Fibroblast of skin of left biceps (primary cell): ENCODE measurements around the gene GTF2F2.

Experiments
- DNase-seq, 2 experiments: peaks; one replicate each; pipeline ENCODE4 v3.0.0-alpha.2; 2013; ENCODE audit warnings: low read depth in 2 of 2

The GTF2F2 gene

DNA sequence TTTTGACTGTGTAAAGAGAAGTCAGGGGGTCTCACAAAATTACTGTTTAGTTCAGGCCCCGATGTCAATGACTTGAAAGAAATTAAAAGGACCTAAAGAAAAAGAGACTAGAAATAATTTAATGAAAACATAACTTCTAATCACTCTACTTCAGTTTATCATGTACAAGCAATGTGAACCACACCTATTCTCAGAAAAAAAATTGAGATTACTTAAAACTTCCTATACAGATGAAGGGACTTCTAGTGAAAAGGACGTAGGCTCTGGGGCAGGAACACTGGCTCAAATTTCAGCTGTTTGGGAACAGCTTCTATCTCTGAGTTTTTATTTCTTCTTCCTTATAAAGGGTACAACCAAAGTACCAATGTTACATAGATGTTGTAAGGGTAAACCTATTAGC, 182.7 kb downstream of the GTF2F2 start:
- no peak for DNase-seq

DNA sequence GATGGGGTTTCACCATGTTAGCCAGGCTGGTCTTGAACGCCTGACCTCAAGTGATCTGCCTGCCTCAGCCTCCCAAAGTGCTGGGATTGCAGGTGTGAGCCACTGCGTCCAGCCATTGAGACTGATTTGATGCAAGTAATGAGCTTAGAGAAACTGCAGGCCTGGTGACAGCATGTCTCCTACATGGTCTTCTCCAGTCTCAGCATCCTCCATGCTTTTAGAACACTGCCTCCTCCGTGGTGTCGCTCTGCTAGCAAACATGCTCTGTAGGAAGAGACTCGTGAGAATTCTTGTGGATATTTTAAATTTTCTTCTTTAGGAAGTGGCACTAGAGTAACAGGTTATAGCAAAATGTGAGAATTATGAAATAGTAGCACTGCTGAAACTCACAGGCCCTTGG, 183.6 kb downstream of the GTF2F2 start:
- DNase-seq = no peak

DNA sequence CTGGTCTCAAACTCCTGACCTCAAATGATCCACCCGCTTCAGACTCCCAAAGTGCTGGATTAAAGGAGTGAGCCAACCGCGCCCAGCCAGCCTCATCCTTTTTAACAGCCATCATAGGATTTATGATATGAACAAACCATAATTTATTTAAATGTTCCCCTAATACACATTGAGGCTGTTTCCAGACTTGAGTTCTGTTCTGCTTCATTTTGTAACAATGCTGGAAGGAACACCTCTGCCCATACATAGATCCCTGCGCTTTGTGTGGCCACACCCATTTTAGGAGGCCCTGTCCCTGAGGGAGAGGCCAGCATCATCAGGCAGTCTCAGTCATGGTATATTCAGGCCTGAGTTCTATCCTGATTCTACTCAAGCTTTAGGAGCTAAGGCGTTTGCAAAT, 184.8 kb downstream of the GTF2F2 start:
- DNase-seq = no peak

- no peak for DNase-seq
Measured at GRCh38 chr13:45306966-45307365, 186.7 kb downstream of the GTF2F2 start.

DNA sequence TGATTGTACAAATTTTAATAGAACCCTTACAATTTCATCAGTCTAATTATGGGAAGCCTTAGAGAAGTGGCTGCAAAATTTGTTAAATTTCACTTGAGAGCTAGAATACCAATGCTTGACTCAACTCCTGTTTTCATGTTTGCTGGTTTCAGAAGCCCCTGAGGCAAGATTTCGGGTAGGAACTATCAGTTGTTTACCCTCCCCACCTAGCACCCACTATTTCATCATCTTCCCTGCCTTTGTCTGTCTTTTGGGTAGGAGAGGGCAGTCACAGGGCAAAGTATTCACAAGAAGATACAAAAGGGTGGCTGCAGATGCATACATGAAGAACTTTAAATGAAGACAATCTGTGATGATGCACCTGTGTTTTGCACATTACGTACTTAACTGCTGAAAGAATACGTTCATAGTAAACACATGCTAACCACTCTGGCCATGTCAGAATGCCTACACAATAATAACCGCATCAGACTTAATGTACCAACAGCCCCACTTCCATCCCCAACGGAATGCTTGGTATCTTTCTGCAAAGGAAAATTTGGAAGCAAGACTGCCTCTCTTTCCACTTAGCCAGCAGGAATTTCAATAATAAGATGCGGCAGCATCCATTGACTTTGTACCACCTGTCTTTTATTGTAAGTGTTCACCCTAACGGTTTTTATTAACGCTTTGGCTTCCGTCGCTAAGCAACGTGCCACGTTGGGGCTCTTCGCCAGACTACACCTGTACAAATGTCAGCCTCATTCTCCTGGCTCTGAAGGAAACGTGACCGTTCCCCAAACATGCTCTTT, 190.2 kb downstream of the GTF2F2 start:
- no peak for DNase-seq

DNA sequence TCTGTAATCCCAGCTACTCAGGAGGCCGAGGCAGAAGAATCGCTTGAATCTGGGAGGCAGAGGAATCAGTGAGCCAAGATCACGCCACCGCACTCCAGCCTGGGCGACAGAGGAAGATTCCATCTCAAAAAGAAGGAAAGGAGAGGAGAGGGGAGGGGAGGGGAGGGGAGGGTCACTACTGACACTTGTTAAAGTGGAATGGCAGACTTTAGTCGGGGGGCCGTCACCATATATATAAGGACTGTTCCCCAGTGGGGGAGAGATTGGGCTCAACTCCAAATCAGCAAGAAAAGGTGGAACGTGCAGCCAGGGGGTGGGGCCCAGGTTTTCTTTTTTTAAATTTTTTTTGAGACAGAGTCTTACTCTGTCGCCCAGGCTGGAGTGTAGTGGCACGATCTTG, 194.5 kb downstream of the GTF2F2 start:
- DNase-seq = no peak

DNA sequence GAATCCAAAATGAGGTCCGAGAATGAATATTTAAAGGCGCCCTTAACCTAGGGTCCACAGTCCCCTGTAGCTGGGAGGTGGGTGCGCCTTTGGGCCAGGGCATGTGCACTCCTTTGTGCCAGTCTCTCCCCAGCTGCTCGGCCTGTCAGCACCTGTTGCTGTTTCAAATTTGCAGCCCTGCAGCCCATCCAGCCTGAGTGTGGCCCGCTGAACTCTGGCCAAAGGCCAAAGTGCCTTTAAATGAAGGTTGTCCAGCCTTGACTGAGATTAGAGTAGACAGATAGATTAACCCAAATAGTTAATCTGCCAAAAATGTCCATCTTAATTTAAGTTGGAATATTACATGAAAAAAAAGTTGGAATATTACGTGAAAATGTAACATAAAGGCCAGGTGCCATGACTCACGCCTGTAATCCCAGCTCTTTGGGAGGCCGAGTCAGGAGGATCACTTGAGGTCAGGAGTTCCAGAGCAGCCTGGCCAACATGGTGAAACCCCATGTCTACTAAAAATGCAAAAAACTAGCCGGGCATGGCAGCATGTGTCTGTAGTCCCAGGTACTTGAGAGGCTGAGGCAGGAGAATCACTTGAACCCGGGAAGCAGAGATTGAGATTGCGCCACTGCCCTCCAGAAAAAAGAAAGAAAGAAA, 195.3 kb downstream of the GTF2F2 start:
- DNase-seq = no peak

DNA sequence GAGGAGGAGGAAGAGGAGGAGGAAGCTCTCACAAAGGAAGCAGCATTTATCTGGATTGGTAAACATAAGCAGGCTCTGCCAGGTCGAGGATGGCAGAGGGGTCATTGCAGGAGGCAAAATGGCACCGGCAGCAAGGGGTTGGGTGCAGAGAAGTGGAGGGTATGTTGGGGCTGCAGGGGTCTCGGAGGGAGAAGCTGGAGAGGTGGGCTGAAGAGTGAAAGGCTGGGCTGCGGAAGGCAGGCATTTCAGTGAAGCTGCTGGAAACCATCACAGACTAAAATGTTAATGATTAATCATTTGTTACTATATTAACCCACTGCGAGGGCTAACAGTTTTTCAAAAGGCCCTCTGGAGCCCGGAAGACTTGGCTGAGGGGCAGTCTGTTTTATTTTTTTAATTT, 196.0 kb downstream of the GTF2F2 start:
- no peak for DNase-seq

DNA sequence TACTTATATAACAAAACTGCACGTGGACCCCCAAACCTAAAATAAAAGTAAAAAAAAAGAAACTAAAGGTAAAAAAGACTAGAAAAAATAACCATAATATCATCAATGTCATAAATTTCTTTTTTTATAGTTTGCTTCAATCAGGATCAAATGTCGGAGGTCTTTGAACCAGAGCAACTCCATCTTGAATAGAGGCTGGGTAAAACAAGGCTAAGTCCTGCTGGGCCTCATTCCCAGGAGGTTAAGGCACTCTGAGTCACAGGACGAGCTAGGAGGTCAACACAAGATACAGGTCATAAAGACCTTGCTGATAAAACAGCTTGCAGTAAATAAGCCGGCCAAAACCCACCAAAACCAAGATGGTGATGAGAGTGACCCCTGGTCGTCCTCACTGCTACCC, 196.7 kb downstream of the GTF2F2 start:
- DNase-seq = no peak

DNA sequence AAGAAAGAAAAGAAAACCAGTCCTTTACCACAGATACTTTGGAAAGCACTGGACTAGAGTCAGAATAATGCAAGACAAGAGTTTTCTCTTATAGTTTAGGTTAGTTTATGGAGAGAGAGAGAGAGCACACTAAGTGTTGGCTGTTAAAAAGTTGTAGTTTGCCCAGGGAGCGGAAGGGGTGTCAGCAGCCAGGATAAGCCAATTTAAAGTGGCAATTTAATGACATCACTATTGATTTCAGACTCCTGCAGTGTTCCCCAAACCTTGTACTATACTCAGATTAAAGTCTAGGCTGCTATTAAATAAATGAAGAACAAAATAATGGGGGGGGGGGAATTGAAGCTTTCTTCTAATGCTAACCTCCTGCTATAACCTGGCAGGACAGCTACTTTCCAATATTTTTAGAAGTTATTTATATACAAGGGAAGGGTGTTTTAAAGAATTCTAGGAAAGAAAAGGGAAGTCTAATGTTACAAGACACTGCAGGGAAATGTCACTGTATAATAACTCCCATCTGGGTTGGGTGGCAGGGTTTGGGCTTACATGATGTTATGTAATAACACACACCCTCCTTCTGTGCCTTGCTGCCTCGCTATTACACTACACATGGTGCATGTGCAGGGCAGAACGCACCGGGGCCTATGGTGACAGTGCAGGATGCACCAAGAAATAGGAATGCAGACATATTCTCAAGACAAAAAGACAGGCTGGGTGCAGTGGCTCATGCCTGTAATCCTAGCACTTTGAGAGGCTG, 200.7 kb downstream of the GTF2F2 start:
- DNase-seq = no peak

DNA sequence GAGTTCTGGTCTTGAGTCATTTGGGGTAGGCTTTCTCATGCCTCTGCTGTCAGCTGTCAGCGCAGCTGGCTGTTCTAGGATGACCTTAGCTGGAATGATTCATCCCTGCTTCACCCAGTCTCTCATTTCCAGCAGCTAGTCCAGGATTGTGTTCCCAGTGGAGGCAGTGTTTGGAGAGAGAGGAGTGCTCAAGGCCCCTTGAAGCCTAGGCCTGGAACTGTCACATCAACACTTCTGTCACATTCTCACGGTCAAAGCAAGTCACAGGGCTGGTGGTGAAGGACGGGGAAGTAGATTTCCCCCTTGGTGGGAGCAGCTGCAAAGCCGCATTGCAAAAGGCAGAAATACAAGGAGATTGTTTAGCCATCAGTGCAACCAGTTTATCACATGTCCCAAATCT, 205.5 kb downstream of the GTF2F2 start:
- peak in 1 of 2 experiments; percentile 58 for DNase-seq

DNA sequence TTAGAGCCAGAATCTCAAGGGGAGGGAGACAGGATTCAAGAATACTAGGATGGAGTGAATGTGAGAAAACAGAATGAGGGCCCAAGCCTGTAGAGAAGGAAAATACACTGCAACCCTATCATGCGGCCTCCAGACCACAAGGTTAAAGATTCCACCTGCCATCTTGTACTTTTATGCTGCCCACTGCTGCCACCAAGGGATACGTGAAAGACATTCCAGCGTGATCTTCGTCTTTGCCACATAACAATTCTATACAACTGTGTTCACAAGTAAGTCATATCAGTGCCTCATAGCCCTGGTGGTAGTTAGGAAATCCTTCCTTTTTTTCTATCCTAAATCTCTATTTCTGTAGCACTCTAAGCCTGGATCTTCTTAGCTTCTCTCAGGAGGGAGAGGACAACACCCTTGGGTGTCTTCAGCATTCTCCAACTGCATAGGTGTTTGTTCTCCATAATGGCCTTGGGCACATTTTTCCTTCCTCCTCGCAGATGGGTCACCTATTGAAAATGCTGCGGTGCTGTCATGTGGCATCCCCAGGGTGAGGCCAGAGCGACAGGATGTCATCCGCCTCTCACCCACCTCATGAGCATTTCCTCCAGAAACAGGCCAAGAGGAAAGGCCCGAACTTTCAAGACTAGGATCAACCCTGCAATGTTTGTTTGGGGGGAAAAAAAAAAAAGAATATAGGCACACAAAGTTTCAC, 207.1 kb downstream of the GTF2F2 start:
- no peak for DNase-seq

DNA sequence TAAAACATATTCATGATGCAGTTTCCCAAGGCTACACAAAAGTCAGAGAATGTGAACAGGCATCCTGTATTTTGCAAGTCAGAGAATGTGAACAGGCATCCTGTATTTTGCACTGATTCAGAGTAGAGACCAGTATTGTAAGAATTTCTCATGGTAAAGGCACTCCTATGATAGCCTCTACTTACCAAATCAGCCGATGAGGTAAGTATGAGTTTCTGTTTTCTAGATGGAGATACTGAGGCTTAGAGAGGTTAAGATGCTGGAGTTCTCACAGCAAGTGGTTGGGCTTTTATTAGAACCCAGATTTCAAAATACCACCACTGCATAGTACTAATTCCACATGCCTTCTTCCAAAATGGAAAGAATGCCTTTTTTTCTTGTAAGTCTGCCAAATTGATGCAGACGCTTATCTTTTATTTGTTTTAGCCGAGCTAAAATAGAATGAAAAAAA, 208.4 kb downstream of the GTF2F2 start:
- DNase-seq = peak; percentile 76 to 79

- no peak for DNase-seq
Measured at GRCh38 chr13:45331123-45331619, 210.9 kb downstream of the GTF2F2 start.

- DNase-seq = no peak
Measured at GRCh38 chr13:45331692-45332035, 211.4 kb downstream of the GTF2F2 start.

- DNase-seq = peak; percentile 94 to 96
Measured at GRCh38 chr13:45332036-45332830, 211.9 kb downstream of the GTF2F2 start.

GRCh38 chr13:45332831-45333219, 212.5 kb downstream of the GTF2F2 start:
- DNase-seq = no peak

GRCh38 chr13:45333251-45333976, 213.1 kb downstream of the GTF2F2 start:
- no peak for DNase-seq
